Body of pancreas (tissue), 4 donors: ENCODE measurements around the gene ANKS1B.

Source experiments
- CTCF ChIP-seq, 7 experiments: fragments of 450-650 bp in 4 of 7; fragments of 200-600 bp in 3 of 7; sonication (generic) in 3 of 7; IDR thresholded peaks; one replicate each; pipeline ENCODE4 v1.5.1; 2016 to 2019; ENCODE audit warnings: antibody characterized with exemption in 7 of 7
- POLR2A ChIP-seq, 3 donors: fragments of 450-650 bp; IDR thresholded peaks; one replicate each; pipeline ENCODE4 v1.6.1; 2016; ENCODE audit warnings: antibody characterized with exemption in 3 of 3, mild to moderate bottlenecking in 2 of 3

- TF ChIP-seq CTCF (IDR thresholded peaks at IDR 0.05) = no peak
- TF ChIP-seq POLR2A (IDR thresholded peaks at IDR 0.05) = no peak
Measured at GRCh38 chr12:98893126-98893674, 1091.5 kb downstream of the ANKS1B start.
